Naive thymus-derived CD4-positive, alpha-beta T cell (primary cell): ENCODE measurements around the gene SEPTIN5. TPM values are rescaled to one million over a fixed set of nuclear protein-coding genes. Genes with fewer than 3 reads are reported as not detected.

Experiments
- ATAC-seq: fragments of 150-1000 bp; cut with Tn5 transposase; 2 replicates; pipeline ENCODE4 v1.10.0; 2021; ENCODE audit warnings: mild to moderate bottlenecking, moderate library complexity
- CTCF ChIA-PET: fragments of 350-600 bp; sonication (Branson Sonifier 250); formaldehyde crosslinking; loops from one replicate; lab custom pipeline; 2021; ENCODE audit warnings: antibody characterized with exemption; lab: Charles Lee
- POLR2A ChIA-PET: fragments of 350-600 bp; sonication (Branson Sonifier 250); formaldehyde crosslinking; loops from one replicate; lab custom pipeline; 2021; ENCODE audit warnings: antibody characterized with exemption, inconsistent platforms; lab: Charles Lee
- DNase-seq, 9 donors: peaks; one replicate each; pipeline versions ENCODE4 v3.0.0 to v3.0.0-alpha.2; 2020 to 2022; ENCODE audit warnings: mixed read lengths in 1 of 9
- H3K27ac ChIP-seq: one replicate; pipeline ENCODE4 v1.7.0; 2013; ENCODE audit warnings: mild to moderate bottlenecking, low read depth, low read length, moderate library complexity
- H3K27me3 ChIP-seq, 2 donors: one replicate each; pipeline ENCODE4 v1.7.0; 2013; ENCODE audit warnings: low read length in 2 of 2, mild to moderate bottlenecking in 2 of 2, moderate library complexity in 2 of 2; ENCODE audit not compliant: control insufficient read depth in 2 of 2, insufficient read depth in 2 of 2
- H3K36me3 ChIP-seq, 3 experiments: 1 replicate in 2 of 3; 2 replicates in 1 of 3; pipeline ENCODE4 v1.7.0; 2013; ENCODE audit warnings: low read length in 3 of 3, mild to moderate bottlenecking in 3 of 3, moderate library complexity in 1 of 3; ENCODE audit not compliant: insufficient read depth in 3 of 3, control insufficient read depth in 2 of 3
- H3K4me1 ChIP-seq, 2 donors: one replicate each; pipeline ENCODE4 v1.7.0; 2013; ENCODE audit warnings: low read length in 2 of 2, mild to moderate bottlenecking in 2 of 2, moderate library complexity in 1 of 2; ENCODE audit not compliant: control insufficient read depth in 2 of 2, insufficient read depth in 2 of 2
- H3K4me3 ChIP-seq: 2 replicates; pipeline ENCODE4 v1.7.0; 2013; ENCODE audit warnings: mild to moderate bottlenecking, low read length
- H3K9me3 ChIP-seq, 3 experiments: 1 replicate in 2 of 3; 2 replicates in 1 of 3; pipeline ENCODE4 v1.7.0; 2013; ENCODE audit warnings: low read length in 3 of 3; ENCODE audit not compliant: control insufficient read depth in 2 of 3
- H3K27ac Mint-ChIP-seq, 9 donors: one replicate each; pipeline ENCODE4 v1.8.0; 2020 to 2022; ENCODE audit warnings: mixed read lengths in 9 of 9, mild to moderate bottlenecking in 8 of 9, moderate library complexity in 5 of 9, inconsistent platforms in 2 of 9
- H3K27me3 Mint-ChIP-seq, 5 donors: one replicate each; pipeline ENCODE4 v1.8.0; 2021 to 2022; ENCODE audit warnings: mixed read lengths in 5 of 5, mild to moderate bottlenecking in 1 of 5
- H3K36me3 Mint-ChIP-seq, 5 donors: one replicate each; pipeline ENCODE4 v1.8.0; 2020 to 2022; ENCODE audit warnings: mixed read lengths in 5 of 5, mild to moderate bottlenecking in 3 of 5, inconsistent platforms in 1 of 5
- H3K4me1 Mint-ChIP-seq, 7 donors: one replicate each; pipeline ENCODE4 v1.8.0; 2020 to 2022; ENCODE audit warnings: mixed read lengths in 7 of 7, mild to moderate bottlenecking in 3 of 7, inconsistent platforms in 1 of 7
- H3K4me3 Mint-ChIP-seq, 10 donors: one replicate each; pipeline ENCODE4 v1.8.0; 2020 to 2022; ENCODE audit warnings: mild to moderate bottlenecking in 10 of 10, mixed read lengths in 10 of 10, moderate library complexity in 6 of 10, inconsistent platforms in 2 of 10
- H3K9me3 Mint-ChIP-seq, 11 donors: one replicate each; pipeline ENCODE4 v1.8.0; 2020 to 2022; ENCODE audit warnings: mixed read lengths in 11 of 11, mild to moderate bottlenecking in 4 of 11, inconsistent platforms in 1 of 11, moderate library complexity in 1 of 11
- intact Hi-C, 2 donors: fragments of 100-400 bp; cut with micrococcal nuclease; formaldehyde crosslinking; loops; one replicate each; pipeline ENCODE4 v1.15.1; 2023
- polyA plus RNA-seq, 2 donors: library from polyadenylated mRNA; unstranded; fragments of 300-500 nt; fragmentation: Illumina TruSeq; gene quantifications; one replicate each; pipeline ENCODE4 v1.2.3, GENCODE V29; 2021
- total RNA-seq, 6 experiments: library from RNA in 5 of 6; stranded (reverse) in 5 of 6; gene quantifications; 1 replicate in 5 of 6; 2 replicates in 1 of 6; pipeline ENCODE4 v1.2.3 and lab custom pipeline; 2021 to 2026

The SEPTIN5 gene
- total and polyA plus RNA-seq, 7 experiments from 2014 or later: 0.22 to 4.2 (median 0.49) TPM; not detected in 3

DNA sequence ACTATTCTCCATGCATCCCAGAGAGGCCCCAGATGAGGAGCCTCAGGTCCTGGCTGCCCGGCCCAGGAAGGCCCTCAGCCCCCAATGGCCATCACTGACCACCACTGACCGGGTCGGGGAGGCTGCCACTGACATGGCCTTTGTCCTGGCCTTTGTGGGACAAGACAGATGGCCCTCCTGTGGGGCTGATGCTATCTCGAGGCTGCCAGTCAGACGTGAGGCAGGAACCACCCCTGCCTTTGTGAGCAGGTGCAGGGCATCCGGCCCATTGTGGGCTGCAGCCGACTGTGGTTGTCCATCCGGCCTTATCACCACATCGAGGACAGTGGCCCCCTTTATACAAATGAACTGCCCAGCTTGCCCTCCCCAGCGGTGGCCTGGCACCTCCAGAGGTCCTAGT, 14.5 kb downstream of the SEPTIN5 start:
- intact Hi-C loops: no loop called here
- peaks cover 0 to 1% (median 0%) of the 10 kb centered on the region in 5 donors for H3K36me3 Mint-ChIP-seq
- H3K4me1 Mint-ChIP-seq: peaks cover 0 to 13% (median 8%) of the 10 kb centered on the region in 7 donors
- ChIA-PET POLR2A (no interaction called here), CTCF (interaction anchor here (2.4 kb wide), 1 partner anchor 223 kb away, joined by 9 read pairs; no protein-coding TSS in a partner anchor)
- H3K9me3 ChIP-seq: no peaks in the 10 kb centered on the region
- H3K27ac ChIP-seq: no peak overlapping the region
- H3K27ac Mint-ChIP-seq: no peak overlapping the region
- H3K4me3 Mint-ChIP-seq: no peak overlapping the region
- no peaks in the 10 kb centered on the region for H3K36me3 ChIP-seq
- peaks cover 0 to 4% of the 10 kb centered on the region in 2 donors for H3K27me3 ChIP-seq
- peaks cover 0 to 1% (median 0%) of the 10 kb centered on the region in 11 donors for H3K9me3 Mint-ChIP-seq
- ATAC-seq (no peak), DNase-seq (no peak)
- H3K4me3 ChIP-seq: no peak overlapping the region
- H3K4me1 ChIP-seq: no peaks in the 10 kb centered on the region
- peaks cover 6 to 24% (median 11%) of the 10 kb centered on the region in 5 donors for H3K27me3 Mint-ChIP-seq

GRCh38 chr22:19729507-19729906, 15.2 kb downstream of the SEPTIN5 start:
- no peaks in the 10 kb centered on the region for H3K4me1 ChIP-seq
- ChIA-PET POLR2A (no interaction called here), CTCF (interaction anchor here (1.1 to 3.5 kb wide), 9 partner anchors 16 to 223 kb away, joined by 3 to 77 read pairs (median 7); no protein-coding TSS in a partner anchor)
- no peak overlapping the region for H3K27ac ChIP-seq
- peaks cover 0 to 12% (median 7%) of the 10 kb centered on the region in 7 donors for H3K4me1 Mint-ChIP-seq
- no peak for DNase-seq
- H3K9me3 ChIP-seq: no peaks in the 10 kb centered on the region
- no peak overlapping the region for H3K4me3 ChIP-seq
- H3K27ac Mint-ChIP-seq: no peak overlapping the region
- peaks cover 0 to 4% of the 10 kb centered on the region in 2 donors for H3K27me3 ChIP-seq
- H3K36me3 ChIP-seq: no peaks in the 10 kb centered on the region
- no peak overlapping the region for H3K4me3 Mint-ChIP-seq
- peaks cover 0 to 1% (median 0%) of the 10 kb centered on the region in 11 donors for H3K9me3 Mint-ChIP-seq
- no peak for ATAC-seq
- peaks cover 5 to 22% (median 10%) of the 10 kb centered on the region in 5 donors for H3K27me3 Mint-ChIP-seq
- H3K36me3 Mint-ChIP-seq: peaks cover 0 to 1% (median 0%) of the 10 kb centered on the region in 5 donors
- intact Hi-C loops: no loop called here

GRCh38 chr22:19730198-19730597, 15.9 kb downstream of the SEPTIN5 start:
- no peak overlapping the region for H3K27ac ChIP-seq
- Mint-ChIP-seq H3K36me3 (peaks cover 0 to under 1% (median 0%) of the 10 kb centered on the region in 5 donors), H3K9me3 (no peaks in the 10 kb centered on the region), H3K4me3 (peak overlapping the region in 3 of 10 donors; percentile 81 to 89 (median 88)), H3K27ac (no peak overlapping the region), H3K27me3 (peaks cover 0 to 15% (median 3%) of the 10 kb centered on the region in 5 donors), H3K4me1 (peaks cover 0 to 5% (median 4%) of the 10 kb centered on the region in 7 donors)
- no peaks in the 10 kb centered on the region for H3K4me1 ChIP-seq
- ChIA-PET POLR2A (interaction anchor here (0.7 to 1.8 kb wide), 4 partner anchors 146 to 180 kb away, joined by 3 to 8 read pairs (median 4); no protein-coding TSS in a partner anchor), CTCF (interaction anchor here (0.5 to 3.5 kb wide), 19 partner anchors 10 to 426 kb away, joined by 3 to 77 read pairs (median 5); no protein-coding TSS in a partner anchor)
- ATAC-seq (peak; percentile 1), DNase-seq (no peak)
- intact Hi-C loops: loop anchor here (1.0 to 5.0 kb wide), 5 partner anchors 26 to 217 kb away; no protein-coding TSS in a partner anchor
- no peaks in the 10 kb centered on the region for H3K36me3 ChIP-seq
- H3K4me3 ChIP-seq: no peak overlapping the region
- no peaks in the 10 kb centered on the region for H3K9me3 ChIP-seq
- no peaks in the 10 kb centered on the region for H3K27me3 ChIP-seq

DNA sequence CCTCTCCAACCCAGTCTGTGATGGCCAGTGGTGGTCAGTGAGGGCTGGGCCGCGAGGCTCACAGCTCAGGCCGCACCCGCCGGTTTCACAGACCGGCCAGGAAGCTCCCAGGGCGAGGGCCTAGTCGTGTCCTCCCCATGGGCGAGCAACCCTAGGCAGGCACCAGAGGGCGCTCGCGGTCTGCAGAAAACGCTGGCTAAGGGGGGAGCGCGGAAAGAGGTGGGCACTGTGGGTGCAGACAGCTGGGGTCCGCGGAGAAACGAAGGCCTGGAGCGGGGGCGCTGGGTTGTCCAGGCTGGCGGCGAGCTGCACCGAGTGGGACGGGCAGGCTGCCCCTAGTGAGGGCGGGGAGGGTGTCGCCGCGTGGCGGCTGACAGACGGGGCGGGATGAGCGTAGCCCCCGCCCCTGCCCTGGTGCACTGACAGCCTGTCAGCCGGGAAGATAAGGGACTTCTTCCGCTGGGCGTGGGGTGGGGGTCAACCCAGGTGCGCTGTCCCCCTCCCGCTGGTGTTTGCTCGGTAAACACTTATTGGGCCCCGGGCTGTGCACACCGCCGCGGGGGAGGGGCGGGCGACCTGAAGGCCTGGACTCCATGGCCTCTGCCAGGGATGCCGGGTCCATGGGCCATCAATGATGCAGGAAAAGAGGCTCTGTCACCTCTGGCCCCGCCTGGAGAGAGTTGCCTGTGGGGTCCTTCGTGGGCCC, 16.5 kb downstream of the SEPTIN5 start:
- peak; percentile 88 for ATAC-seq
- Histone ChIP-seq H3K9me3 (no peaks in the 10 kb centered on the region), H3K27me3 (no peaks in the 10 kb centered on the region), H3K27ac (peak overlapping the region; percentile 4), H3K4me3 (peak overlapping the region; percentile 64), H3K36me3 (no peaks in the 10 kb centered on the region), H3K4me1 (no peaks in the 10 kb centered on the region)
- ChIA-PET POLR2A (interaction anchor here (0.5 to 1.8 kb wide), 6 partner anchors 125 to 219 kb away, joined by 3 to 8 read pairs (median 4); no protein-coding TSS in a partner anchor), CTCF (interaction anchor here (0.6 to 3.5 kb wide), 20 partner anchors 11 to 425 kb away, joined by 3 to 77 read pairs (median 5); no protein-coding TSS in a partner anchor)
- no peaks in the 10 kb centered on the region for H3K36me3 Mint-ChIP-seq
- DNase-seq: peak; percentile 68 to 92 (median 83)
- H3K4me3 Mint-ChIP-seq: peak overlapping the region; percentile 81 to 89 (median 85)
- H3K27ac Mint-ChIP-seq: peak overlapping the region in 5 of 9 donors; percentile 41 to 85 (median 48)
- H3K27me3 Mint-ChIP-seq: peaks cover 0 to 12% (median 0%) of the 10 kb centered on the region in 5 donors
- H3K4me1 Mint-ChIP-seq: peaks cover 0 to 5% (median 2%) of the 10 kb centered on the region in 7 donors
- no peaks in the 10 kb centered on the region for H3K9me3 Mint-ChIP-seq
- intact Hi-C loops: loop anchor here (1.0 to 5.0 kb wide), 5 partner anchors 25 to 216 kb away; no protein-coding TSS in a partner anchor

- Mint-ChIP-seq H3K4me1 (peaks cover 0 to 5% (median 2%) of the 10 kb centered on the region in 7 donors), H3K4me3 (peak overlapping the region in 3 of 10 donors; percentile 83 to 89 (median 88)), H3K36me3 (no peaks in the 10 kb centered on the region), H3K9me3 (no peaks in the 10 kb centered on the region), H3K27ac (no peak overlapping the region), H3K27me3 (peaks cover 0 to 12% (median 0%) of the 10 kb centered on the region in 5 donors)
- ATAC-seq (no peak), DNase-seq (no peak)
- ChIA-PET CTCF (interaction anchor here (0.6 to 3.5 kb wide), 11 partner anchors 25 to 285 kb away, joined by 3 to 77 read pairs (median 7); no protein-coding TSS in a partner anchor), POLR2A (interaction anchor here (0.6 to 1.8 kb wide), 4 partner anchors 124 to 202 kb away, joined by 3 to 4 read pairs (median 4); no protein-coding TSS in a partner anchor)
- Histone ChIP-seq H3K36me3 (no peaks in the 10 kb centered on the region), H3K4me1 (no peaks in the 10 kb centered on the region), H3K4me3 (no peak overlapping the region), H3K27ac (no peak overlapping the region), H3K9me3 (no peaks in the 10 kb centered on the region), H3K27me3 (no peaks in the 10 kb centered on the region)
- intact Hi-C loops: loop anchor here (2.0 to 5.0 kb wide), 2 partner anchors 35 to 161 kb away; no protein-coding TSS in a partner anchor
These were observed 17.2 kb downstream of the SEPTIN5 start for GRCh38 chr22:19731361-19732135.
